Activated naive CD8-positive, alpha-beta T cell (primary cell): ENCODE results near the gene PCDHGA3.
"Not testable (repeated sequence)": the region's sequence is repeated elsewhere in the genome, so short reads cannot be mapped to it uniquely, and the experiment has no call there.

Experiments
- H3K27ac Mint-ChIP-seq: one replicate; pipeline ENCODE4 v1.8.0; 2021; ENCODE audit warnings: mixed read lengths
- H3K27me3 Mint-ChIP-seq: one replicate; pipeline ENCODE4 v1.8.0; 2021; ENCODE audit warnings: mixed read lengths
- H3K36me3 Mint-ChIP-seq: one replicate; pipeline ENCODE4 v1.8.0; 2021; ENCODE audit warnings: mixed read lengths
- H3K4me1 Mint-ChIP-seq: one replicate; pipeline ENCODE4 v1.8.0; 2021; ENCODE audit warnings: low read depth, mixed read lengths
- H3K4me3 Mint-ChIP-seq: one replicate; pipeline ENCODE4 v1.8.0; 2021; ENCODE audit warnings: mild to moderate bottlenecking, mixed read lengths
- H3K9me3 Mint-ChIP-seq: one replicate; pipeline ENCODE4 v1.8.0; 2021; ENCODE audit warnings: low read depth, mixed read lengths

The PCDHGA3 gene

GRCh38 chr5:141343242-141343952 is at the start of gene PCDHGA3:
Gene PCDHGA3, plus strand, starts transcription at chr5:141343829. Its CDS starts 205 bp downstream, at chr5:141344034.
- Mint-ChIP-seq H3K27me3 (peaks cover 61% of the 10 kb centered on the region), H3K36me3 (peaks cover 29% of the 10 kb centered on the region), H3K9me3 (peaks cover 27% of the 10 kb centered on the region), H3K4me3 (peak within 1 kb of the TSS; percentile 51), H3K27ac (no peak within 1 kb of the TSS), H3K4me1 (no peaks in the 10 kb centered on the region)

GRCh38 chr5:141298376-141298775 is 45.3 kb upstream of the PCDHGA3 start:
- Mint-ChIP-seq H3K27ac (no peak overlapping the region), H3K36me3 (peaks cover 52% of the 10 kb centered on the region), H3K4me1 (no peaks in the 10 kb centered on the region), H3K27me3 (no peaks in the 10 kb centered on the region), H3K9me3 (peaks cover 27% of the 10 kb centered on the region), H3K4me3 (no peak overlapping the region)

- peaks cover 17% of the 10 kb centered on the region for H3K9me3 Mint-ChIP-seq
These were observed 39.9 kb upstream of the PCDHGA3 start, which contains the start of gene SLC25A2 for GRCh38 chr5:141303756-141304155. Gene SLC25A2, minus strand, starts transcription at chr5:141304049. Its CDS starts 184 bp downstream, at chr5:141303865.

GRCh38 chr5:141306630-141307029 is 37.0 kb upstream of the PCDHGA3 start:
- H3K36me3 Mint-ChIP-seq, result peaks cover 42% of the 10 kb centered on the region
- H3K4me3 Mint-ChIP-seq, result no peak overlapping the region
- H3K4me1 Mint-ChIP-seq, result no peaks in the 10 kb centered on the region
- H3K27ac Mint-ChIP-seq, result no peak overlapping the region
- H3K27me3 Mint-ChIP-seq, result no peaks in the 10 kb centered on the region
- H3K9me3 Mint-ChIP-seq, result peaks cover 18% of the 10 kb centered on the region

More at GRCh38 chr5:141303756-141304155, 39.9 kb upstream of the PCDHGA3 start, which contains the start of gene SLC25A2:
- peaks cover 37% of the 10 kb centered on the region for H3K36me3 Mint-ChIP-seq
- H3K4me3 Mint-ChIP-seq, result no peak within 1 kb of the TSS
- no peak within 1 kb of the TSS for H3K27ac Mint-ChIP-seq
- no peaks in the 10 kb centered on the region for H3K27me3 Mint-ChIP-seq
- no peaks in the 10 kb centered on the region for H3K4me1 Mint-ChIP-seq

GRCh38 chr5:141313711-141314110 is 29.9 kb upstream of the PCDHGA3 start:
- Mint-ChIP-seq H3K27me3 (no peaks in the 10 kb centered on the region), H3K4me1 (peaks cover 7% of the 10 kb centered on the region), H3K36me3 (peaks cover 58% of the 10 kb centered on the region), H3K9me3 (peaks cover 34% of the 10 kb centered on the region), H3K27ac (no peak overlapping the region), H3K4me3 (no peak overlapping the region)

- not testable (repeated sequence) for H3K27me3 Mint-ChIP-seq, H3K4me3 Mint-ChIP-seq, H3K27ac Mint-ChIP-seq
- H3K4me1 Mint-ChIP-seq, result peaks cover 29% of the 10 kb centered on the region
- H3K9me3 Mint-ChIP-seq, result peaks cover 39% of the 10 kb centered on the region
- peaks cover 52% of the 10 kb centered on the region for H3K36me3 Mint-ChIP-seq
These were observed 26.7 kb upstream of the PCDHGA3 start for GRCh38 chr5:141316963-141317362.

GRCh38 chr5:141319202-141319601 is 24.4 kb upstream of the PCDHGA3 start:
- no peak overlapping the region for H3K27ac Mint-ChIP-seq
- H3K27me3 Mint-ChIP-seq, result no peaks in the 10 kb centered on the region
- H3K4me3 Mint-ChIP-seq, result peak overlapping the region; percentile 96
- peaks cover 29% of the 10 kb centered on the region for H3K4me1 Mint-ChIP-seq
- peaks cover 43% of the 10 kb centered on the region for H3K36me3 Mint-ChIP-seq
- peaks cover 34% of the 10 kb centered on the region for H3K9me3 Mint-ChIP-seq

- peak overlapping the region; percentile 96 for H3K4me3 Mint-ChIP-seq
- H3K27ac Mint-ChIP-seq, result peak overlapping the region; percentile 97
- H3K27me3 Mint-ChIP-seq, result no peaks in the 10 kb centered on the region
- H3K36me3 Mint-ChIP-seq, result peaks cover 41% of the 10 kb centered on the region
- peaks cover 32% of the 10 kb centered on the region for H3K9me3 Mint-ChIP-seq
- H3K4me1 Mint-ChIP-seq, result peaks cover 29% of the 10 kb centered on the region
These were observed 23.9 kb upstream of the PCDHGA3 start for GRCh38 chr5:141319699-141320098.

GRCh38 chr5:141320225-141321169 is 23.1 kb upstream of the PCDHGA3 start, which contains the start of gene TAF7:
Gene TAF7, minus strand, starts transcription at chr5:141320784. Its CDS starts 740 bp downstream, at chr5:141320044.
- H3K27ac Mint-ChIP-seq, result peak within 1 kb of the TSS; percentile 97
- H3K9me3 Mint-ChIP-seq, result peaks cover 24% of the 10 kb centered on the region
- H3K27me3 Mint-ChIP-seq, result no peaks in the 10 kb centered on the region
- H3K36me3 Mint-ChIP-seq, result peaks cover 33% of the 10 kb centered on the region
- peak within 1 kb of the TSS; percentile 96 for H3K4me3 Mint-ChIP-seq
- peaks cover 29% of the 10 kb centered on the region for H3K4me1 Mint-ChIP-seq

GRCh38 chr5:141322261-141322660 is 21.4 kb upstream of the PCDHGA3 start:
- Mint-ChIP-seq H3K27ac (no peak overlapping the region), H3K4me1 (peaks cover 39% of the 10 kb centered on the region), H3K4me3 (no peak overlapping the region), H3K27me3 (peaks cover 7% of the 10 kb centered on the region), H3K36me3 (peaks cover 31% of the 10 kb centered on the region), H3K9me3 (peaks cover 21% of the 10 kb centered on the region)

GRCh38 chr5:141326088-141326854 is 17.4 kb upstream of the PCDHGA3 start:
- Mint-ChIP-seq H3K27ac (peak overlapping the region; percentile 82), H3K27me3 (peaks cover 26% of the 10 kb centered on the region)

GRCh38 chr5:141328231-141328630 is 15.4 kb upstream of the PCDHGA3 start:
- peaks cover 9% of the 10 kb centered on the region for H3K4me1 Mint-ChIP-seq
- H3K4me3 Mint-ChIP-seq, result no peak overlapping the region
- H3K9me3 Mint-ChIP-seq, result peaks cover 9% of the 10 kb centered on the region
- peaks cover 39% of the 10 kb centered on the region for H3K27me3 Mint-ChIP-seq
- peaks cover 20% of the 10 kb centered on the region for H3K36me3 Mint-ChIP-seq
- no peak overlapping the region for H3K27ac Mint-ChIP-seq

More at GRCh38 chr5:141326088-141326854, 17.4 kb upstream of the PCDHGA3 start:
- peaks cover 11% of the 10 kb centered on the region for H3K9me3 Mint-ChIP-seq
- peaks cover 21% of the 10 kb centered on the region for H3K36me3 Mint-ChIP-seq
- H3K4me1 Mint-ChIP-seq, result peaks cover 9% of the 10 kb centered on the region
- H3K4me3 Mint-ChIP-seq, result peak overlapping the region; percentile 92

- peaks cover 36% of the 10 kb centered on the region for H3K36me3 Mint-ChIP-seq
- peaks cover 58% of the 10 kb centered on the region for H3K27me3 Mint-ChIP-seq
- H3K4me1 Mint-ChIP-seq, result peaks cover 9% of the 10 kb centered on the region
- peaks cover 20% of the 10 kb centered on the region for H3K9me3 Mint-ChIP-seq
- H3K27ac Mint-ChIP-seq, result no peak within 1 kb of the TSS
- peak within 1 kb of the TSS; percentile 32 for H3K4me3 Mint-ChIP-seq
These were observed 13.1 kb upstream of the PCDHGA3 start, which contains the start of gene PCDHGA1 for GRCh38 chr5:141330299-141331080. Gene PCDHGA1, plus strand, starts transcription at chr5:141330514.
